OCI-LY3 (cell line): ENCODE data around the gene PPP1R15A.

ENCODE experiments used
- CTCF ChIP-seq: fragments of 200-600, 300-600 bp; sonication (generic); IDR thresholded peaks from 2 replicates; pipeline ENCODE4 v1.5.1; 2014; ENCODE audit warnings: antibody characterized with exemption, low read length, low read depth
- EZH2phosphoT487 ChIP-seq: fragments of 200-600 bp; shearing (Covaris generic); IDR thresholded peaks from 2 replicates; pipeline ENCODE4 v1.6.1; 2018; ENCODE audit warnings: antibody characterized with exemption, mixed run types, low read depth

DNA sequence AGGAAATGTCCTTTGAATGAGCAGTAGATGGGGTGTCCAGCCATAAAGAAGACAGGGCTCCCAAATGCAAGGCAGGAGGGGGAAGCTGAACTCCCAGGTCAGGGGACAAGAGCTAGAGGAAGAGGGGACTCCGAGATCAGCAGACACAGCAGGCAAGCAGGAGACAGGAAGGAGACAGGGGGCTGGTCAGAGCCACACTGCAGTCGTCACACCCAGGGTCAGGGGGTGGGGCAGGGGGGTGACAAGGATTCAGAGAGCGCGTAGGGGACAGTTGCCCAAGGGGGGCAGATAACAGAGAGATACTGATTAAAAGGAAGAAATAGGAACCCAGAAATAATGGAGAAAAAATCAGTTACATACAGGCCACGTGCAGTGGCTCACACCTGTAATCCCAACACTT is 39.2 kb upstream of the PPP1R15A start:
- TF ChIP-seq CTCF = no peak
- TF ChIP-seq EZH2phosphoT487 = no peak
